SK-N-SH treated with all-trans-retinoic acid at 6 μM for 48 hours (cell line): ENCODE results near the gene STK40.

Experiments used
- ATAC-seq: fragments of 200-7000 bp; cut with Tn5 transposase; 3 replicates; pipeline ENCODE4 v1.9.1; 2020; ENCODE audit warnings: mild to moderate bottlenecking, moderate library complexity
- ARNTL ChIP-seq: fragments of 450-650 bp; formaldehyde crosslinking; IDR thresholded peaks from 2 replicates; pipeline ENCODE4 v1.5.0; 2020; ENCODE audit warnings: low read depth, mild to moderate bottlenecking, moderate library complexity, borderline replicate concordance
- BACH2 ChIP-seq: fragments of 250-450 bp; sonication (Bioruptor Pico); IDR thresholded peaks from 2 replicates; pipeline ENCODE4 v1.9.0; 2021; ENCODE audit warnings: mild to moderate bottlenecking, borderline replicate concordance
- CSDC2 ChIP-seq: fragments of 250-450 bp; sonication (Bioruptor Pico); IDR thresholded peaks from 2 replicates; pipeline ENCODE4 v1.5.0; 2020; ENCODE audit warnings: mild to moderate bottlenecking, moderate library complexity
- CSRNP3 ChIP-seq: fragments of 250-450 bp; sonication (Bioruptor Pico); IDR thresholded peaks from 2 replicates; pipeline ENCODE4 v1.5.1; 2021; ENCODE audit warnings: mild to moderate bottlenecking, moderate library complexity
- ESRRG ChIP-seq: fragments of 250-450 bp; sonication (Bioruptor Pico); IDR thresholded peaks from 2 replicates; pipeline ENCODE4 v1.6.1; 2021; ENCODE audit warnings: mild to moderate bottlenecking
- ISL1 ChIP-seq: fragments of 250-450 bp; sonication (Bioruptor Pico); IDR thresholded peaks from 2 replicates; pipeline ENCODE4 v2.1.2; 2022; ENCODE audit warnings: mild to moderate bottlenecking, moderate library complexity
- OSR1 ChIP-seq: fragments of 250-450 bp; sonication (Bioruptor Pico); IDR thresholded peaks from 2 replicates; pipeline ENCODE4 v1.8.0; 2022; ENCODE audit warnings: moderate library complexity, mild to moderate bottlenecking, inconsistent platforms
- PPARA ChIP-seq: fragments of 250-450 bp; sonication (Bioruptor Pico); IDR thresholded peaks from 2 replicates; pipeline ENCODE4 v1.5.0; 2020; ENCODE audit warnings: mild to moderate bottlenecking, borderline replicate concordance
- RARB ChIP-seq: fragments of 250-450 bp; sonication (Bioruptor Pico); IDR thresholded peaks from 2 replicates; pipeline ENCODE4 v1.8.0; 2021; ENCODE audit warnings: mild to moderate bottlenecking, moderate library complexity
- SNAI2 ChIP-seq: fragments of 250-450 bp; sonication (Bioruptor Pico); IDR thresholded peaks from 2 replicates; pipeline ENCODE4 v1.5.0; 2020; ENCODE audit warnings: mild to moderate bottlenecking, moderate library complexity
- TCF4 ChIP-seq: fragments of 250-450 bp; sonication (Bioruptor Pico); IDR thresholded peaks from 2 replicates; pipeline ENCODE4 v1.8.0; 2021; ENCODE audit warnings: mild to moderate bottlenecking, moderate library complexity, borderline replicate concordance
- TOX ChIP-seq: fragments of 250-450 bp; sonication (Bioruptor Pico); IDR thresholded peaks from 2 replicates; pipeline ENCODE4 v1.8.0; 2021; ENCODE audit warnings: mild to moderate bottlenecking, moderate library complexity, borderline replicate concordance
- ZC3H10 ChIP-seq: fragments of 250-450 bp; sonication (Bioruptor Pico); IDR thresholded peaks from 2 replicates; pipeline ENCODE4 v1.5.1; 2021; ENCODE audit warnings: mild to moderate bottlenecking, moderate library complexity
- ZFP3 ChIP-seq: fragments of 250-450 bp; sonication (Bioruptor Pico); IDR thresholded peaks from 2 replicates; pipeline ENCODE4 v1.5.0; 2020; ENCODE audit warnings: mild to moderate bottlenecking, moderate library complexity
- ZFP30 ChIP-seq: fragments of 450-650 bp; formaldehyde crosslinking; IDR thresholded peaks from 2 replicates; pipeline ENCODE4 v1.5.0; 2022; ENCODE audit warnings: mild to moderate bottlenecking, moderate library complexity
- ZNF565 ChIP-seq: fragments of 450-650 bp; formaldehyde crosslinking; conservative IDR thresholded peaks from 2 replicates; pipeline ENCODE4 v1.5.0; 2020; ENCODE audit warnings: low read depth, mild to moderate bottlenecking, moderate library complexity
- ZNF70 ChIP-seq: fragments of 450-650 bp; formaldehyde crosslinking; IDR thresholded peaks from 2 replicates; pipeline ENCODE4 v1.5.0; 2020; ENCODE audit warnings: mild to moderate bottlenecking, moderate library complexity
- ZNF8 ChIP-seq: fragments of 450-650 bp; formaldehyde crosslinking; IDR thresholded peaks from 2 replicates; pipeline ENCODE4 v1.5.0; 2020; ENCODE audit warnings: mild to moderate bottlenecking, moderate library complexity
- TF ChIP-seq, protein P1 (sequence below): fragments of 250-450 bp; sonication (Bioruptor Pico); IDR thresholded peaks from 2 replicates; pipeline ENCODE4 v1.5.1; 2020; ENCODE audit warnings: low read depth, mild to moderate bottlenecking, moderate library complexity
- TF ChIP-seq, protein P2 (sequence below): fragments of 250-450 bp; sonication (Bioruptor Pico); IDR thresholded peaks from 2 replicates; pipeline ENCODE4 v1.5.0; 2020; ENCODE audit warnings: mild to moderate bottlenecking, moderate library complexity
- TF ChIP-seq, protein P3 (sequence below): fragments of 250-450 bp; sonication (Bioruptor Pico); IDR thresholded peaks from 2 replicates; pipeline ENCODE4 v1.8.0; 2020; ENCODE audit warnings: mild to moderate bottlenecking, moderate library complexity, borderline replicate concordance
- TF ChIP-seq, protein P4 (sequence below): fragments of 250-450 bp; sonication (Bioruptor Pico); IDR thresholded peaks from 2 replicates; pipeline ENCODE4 v1.8.0; 2021; ENCODE audit warnings: low read depth, mild to moderate bottlenecking, moderate library complexity, borderline replicate concordance

The STK40 gene

DNA sequence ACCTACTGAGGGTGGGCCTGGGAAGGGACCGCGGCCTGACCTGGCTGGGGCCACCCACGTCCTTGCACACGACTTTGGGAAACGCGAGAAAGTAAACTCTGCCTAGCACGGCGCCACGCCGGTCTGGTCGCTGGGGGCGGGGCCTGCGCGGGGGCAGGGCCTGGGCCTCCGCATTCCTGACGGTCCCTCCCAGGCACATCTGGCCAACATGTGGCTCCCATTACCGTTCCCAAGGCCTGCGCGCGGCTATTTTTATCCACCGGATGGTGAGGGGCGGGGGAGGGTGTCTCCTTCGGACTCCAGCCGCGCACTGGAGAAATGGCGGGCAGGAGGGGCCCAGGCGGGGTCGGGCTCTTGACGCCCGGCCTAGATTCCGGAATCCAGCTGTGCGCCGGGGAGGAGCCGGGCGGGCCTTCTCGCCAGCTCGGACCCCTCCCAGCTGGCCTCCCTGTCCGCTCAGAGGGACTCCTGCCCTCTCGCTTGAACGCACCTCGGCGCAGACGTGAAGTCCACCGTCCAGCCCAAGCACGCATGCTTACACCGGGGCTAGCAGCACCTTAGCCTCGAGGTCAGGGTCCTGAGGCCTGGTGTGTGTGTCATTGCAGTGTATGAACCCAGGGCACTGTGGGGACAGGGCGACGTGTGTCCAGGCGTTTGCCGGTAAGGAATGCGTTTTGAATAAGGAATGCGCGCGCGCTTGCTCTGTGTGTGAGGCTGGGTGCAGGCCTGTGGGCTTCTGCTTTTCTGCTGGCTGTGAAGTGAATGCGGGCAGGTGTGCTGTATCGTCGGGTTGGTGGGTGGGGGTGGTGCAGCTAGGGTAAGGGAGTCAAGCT lies 64.4 kb downstream of the STK40 start:
- TF ChIP-seq ZC3H10 (no peak), SNAI2 (CRISPR knock-in tag) (no peak), TCF4 (CRISPR knock-in tag) (peak; percentile 59; the same call in 1 of the 2 replicates), ZNF8 (no peak), ESRRG (CRISPR knock-in tag) (no peak), ZFP30 (CRISPR knock-in tag) (no peak)
- ATAC-seq = peak; percentile 1; the same call in 1 of the 3 replicates

- no peak for TF ChIP-seq CSDC2 (CRISPR knock-in tag)
- TF ChIP-seq SNAI2 (CRISPR knock-in tag) = no peak
- no peak for TF ChIP-seq ZFP30 (CRISPR knock-in tag)
- TF ChIP-seq RARB (CRISPR knock-in tag) = no peak
- TF ChIP-seq, protein P1, sequence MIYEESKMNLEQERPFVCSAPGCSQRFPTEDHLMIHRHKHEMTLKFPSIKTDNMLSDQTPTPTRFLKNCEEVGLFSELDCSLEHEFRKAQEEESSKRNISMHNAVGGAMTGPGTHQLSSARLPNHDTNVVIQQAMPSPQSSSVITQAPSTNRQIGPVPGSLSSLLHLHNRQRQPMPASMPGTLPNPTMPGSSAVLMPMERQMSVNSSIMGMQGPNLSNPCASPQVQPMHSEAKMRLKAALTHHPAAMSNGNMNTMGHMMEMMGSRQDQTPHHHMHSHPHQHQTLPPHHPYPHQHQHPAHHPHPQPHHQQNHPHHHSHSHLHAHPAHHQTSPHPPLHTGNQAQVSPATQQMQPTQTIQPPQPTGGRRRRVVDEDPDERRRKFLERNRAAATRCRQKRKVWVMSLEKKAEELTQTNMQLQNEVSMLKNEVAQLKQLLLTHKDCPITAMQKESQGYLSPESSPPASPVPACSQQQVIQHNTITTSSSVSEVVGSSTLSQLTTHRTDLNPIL (CRISPR knock-in tag) = no peak
- no peak for TF ChIP-seq TCF4 (CRISPR knock-in tag)
- no peak for TF ChIP-seq ZFP3 (CRISPR knock-in tag)
- TF ChIP-seq ZNF70 (CRISPR knock-in tag) = no peak
- no peak for TF ChIP-seq ISL1
- TF ChIP-seq ZNF565 (CRISPR knock-in tag) = no peak
- TF ChIP-seq, protein P2, sequence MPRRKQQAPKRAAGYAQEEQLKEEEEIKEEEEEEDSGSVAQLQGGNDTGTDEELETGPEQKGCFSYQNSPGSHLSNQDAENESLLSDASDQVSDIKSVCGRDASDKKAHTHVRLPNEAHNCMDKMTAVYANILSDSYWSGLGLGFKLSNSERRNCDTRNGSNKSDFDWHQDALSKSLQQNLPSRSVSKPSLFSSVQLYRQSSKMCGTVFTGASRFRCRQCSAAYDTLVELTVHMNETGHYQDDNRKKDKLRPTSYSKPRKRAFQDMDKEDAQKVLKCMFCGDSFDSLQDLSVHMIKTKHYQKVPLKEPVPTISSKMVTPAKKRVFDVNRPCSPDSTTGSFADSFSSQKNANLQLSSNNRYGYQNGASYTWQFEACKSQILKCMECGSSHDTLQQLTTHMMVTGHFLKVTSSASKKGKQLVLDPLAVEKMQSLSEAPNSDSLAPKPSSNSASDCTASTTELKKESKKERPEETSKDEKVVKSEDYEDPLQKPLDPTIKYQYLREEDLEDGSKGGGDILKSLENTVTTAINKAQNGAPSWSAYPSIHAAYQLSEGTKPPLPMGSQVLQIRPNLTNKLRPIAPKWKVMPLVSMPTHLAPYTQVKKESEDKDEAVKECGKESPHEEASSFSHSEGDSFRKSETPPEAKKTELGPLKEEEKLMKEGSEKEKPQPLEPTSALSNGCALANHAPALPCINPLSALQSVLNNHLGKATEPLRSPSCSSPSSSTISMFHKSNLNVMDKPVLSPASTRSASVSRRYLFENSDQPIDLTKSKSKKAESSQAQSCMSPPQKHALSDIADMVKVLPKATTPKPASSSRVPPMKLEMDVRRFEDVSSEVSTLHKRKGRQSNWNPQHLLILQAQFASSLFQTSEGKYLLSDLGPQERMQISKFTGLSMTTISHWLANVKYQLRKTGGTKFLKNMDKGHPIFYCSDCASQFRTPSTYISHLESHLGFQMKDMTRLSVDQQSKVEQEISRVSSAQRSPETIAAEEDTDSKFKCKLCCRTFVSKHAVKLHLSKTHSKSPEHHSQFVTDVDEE (CRISPR knock-in tag) = no peak
- no peak for TF ChIP-seq ZC3H10
- no peak for TF ChIP-seq ZNF8
- TF ChIP-seq, protein P3, sequence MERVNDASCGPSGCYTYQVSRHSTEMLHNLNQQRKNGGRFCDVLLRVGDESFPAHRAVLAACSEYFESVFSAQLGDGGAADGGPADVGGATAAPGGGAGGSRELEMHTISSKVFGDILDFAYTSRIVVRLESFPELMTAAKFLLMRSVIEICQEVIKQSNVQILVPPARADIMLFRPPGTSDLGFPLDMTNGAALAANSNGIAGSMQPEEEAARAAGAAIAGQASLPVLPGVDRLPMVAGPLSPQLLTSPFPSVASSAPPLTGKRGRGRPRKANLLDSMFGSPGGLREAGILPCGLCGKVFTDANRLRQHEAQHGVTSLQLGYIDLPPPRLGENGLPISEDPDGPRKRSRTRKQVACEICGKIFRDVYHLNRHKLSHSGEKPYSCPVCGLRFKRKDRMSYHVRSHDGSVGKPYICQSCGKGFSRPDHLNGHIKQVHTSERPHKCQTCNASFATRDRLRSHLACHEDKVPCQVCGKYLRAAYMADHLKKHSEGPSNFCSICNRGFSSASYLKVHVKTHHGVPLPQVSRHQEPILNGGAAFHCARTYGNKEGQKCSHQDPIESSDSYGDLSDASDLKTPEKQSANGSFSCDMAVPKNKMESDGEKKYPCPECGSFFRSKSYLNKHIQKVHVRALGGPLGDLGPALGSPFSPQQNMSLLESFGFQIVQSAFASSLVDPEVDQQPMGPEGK = no peak
- TF ChIP-seq TOX (CRISPR knock-in tag) = no peak
- TF ChIP-seq BACH2 (CRISPR knock-in tag) = no peak
- no peak for TF ChIP-seq OSR1 (CRISPR knock-in tag)
- no peak for TF ChIP-seq PPARA
- TF ChIP-seq ESRRG (CRISPR knock-in tag) = no peak
- TF ChIP-seq ARNTL (CRISPR knock-in tag) = no peak
Observed at GRCh38 chr1:36320767-36321118, 65.0 kb downstream of the STK40 start.

GRCh38 chr1:36320291-36320761 lies 65.4 kb downstream of the STK40 start:
- TF ChIP-seq, protein P4, sequence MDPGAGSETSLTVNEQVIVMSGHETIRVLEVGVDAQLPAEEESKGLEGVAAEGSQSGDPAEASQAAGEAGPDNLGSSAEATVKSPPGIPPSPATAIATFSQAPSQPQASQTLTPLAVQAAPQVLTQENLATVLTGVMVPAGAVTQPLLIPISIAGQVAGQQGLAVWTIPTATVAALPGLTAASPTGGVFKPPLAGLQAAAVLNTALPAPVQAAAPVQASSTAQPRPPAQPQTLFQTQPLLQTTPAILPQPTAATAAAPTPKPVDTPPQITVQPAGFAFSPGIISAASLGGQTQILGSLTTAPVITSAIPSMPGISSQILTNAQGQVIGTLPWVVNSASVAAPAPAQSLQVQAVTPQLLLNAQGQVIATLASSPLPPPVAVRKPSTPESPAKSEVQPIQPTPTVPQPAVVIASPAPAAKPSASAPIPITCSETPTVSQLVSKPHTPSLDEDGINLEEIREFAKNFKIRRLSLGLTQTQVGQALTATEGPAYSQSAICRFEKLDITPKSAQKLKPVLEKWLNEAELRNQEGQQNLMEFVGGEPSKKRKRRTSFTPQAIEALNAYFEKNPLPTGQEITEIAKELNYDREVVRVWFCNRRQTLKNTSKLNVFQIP (CRISPR knock-in tag) = no peak
- TF ChIP-seq PPARA = no peak
- no peak for TF ChIP-seq TCF4 (CRISPR knock-in tag)
- TF ChIP-seq CSRNP3 (CRISPR knock-in tag) = no peak
- TF ChIP-seq ESRRG (CRISPR knock-in tag) = no peak
- TF ChIP-seq RARB (CRISPR knock-in tag) = no peak
- TF ChIP-seq ARNTL (CRISPR knock-in tag) = no peak
- no peak for TF ChIP-seq OSR1 (CRISPR knock-in tag)
- TF ChIP-seq, protein P2 (CRISPR knock-in tag) = no peak
- ATAC-seq = no peak

More at GRCh38 chr1:36320767-36321118, 65.0 kb downstream of the STK40 start:
- no peak for ATAC-seq
